Measurements from ENCODE around the gene NCBP3. TPM values are rescaled to one million over a fixed set of nuclear protein-coding genes. Genes with fewer than 3 reads are reported as not detected.

NCBP3 gene
- total RNA-seq, 1 experiment from 2014 or later = 58.5 TPM

- no peaks in the 10 kb centered on the region for H3K79me2 ChIP-seq (ENCODE audit: low read depth)
- BruUV-seq (replicated peaks) = no TSS peak
- no peaks in the 10 kb centered on the region for H3K9me3 ChIP-seq (ENCODE audit: insufficient read depth, low read depth)
- intact Hi-C loops (cut with micrococcal nuclease; ENCODE audit: unreplicated experiment) = loop anchor here (5.0 to 10.0 kb wide), 2 partner anchors 146 to 784 kb away; no protein-coding TSS in a partner anchor
- H3K36me3 ChIP-seq (ENCODE audit: low read depth) = peaks cover 21% of the 10 kb centered on the region; the same call in 1 of the 2 replicates
- ChIA-PET POLR2A (ENCODE audit: unreplicated experiment) (no interaction called here), CTCF (interaction anchor here (0.7 to 1.7 kb wide), 5 partner anchors 10 to 109 kb away, joined by 3 to 4 read pairs (median 3); no protein-coding TSS in a partner anchor)
- H3K9me2 ChIP-seq (ENCODE audit: insufficient read depth) = no peaks in the 10 kb centered on the region
- H3K4me3 ChIP-seq = no peak overlapping the region
- H3K27ac ChIP-seq = no peak overlapping the region
- no peak overlapping the region for H2AFZ ChIP-seq
- H3K4me2 ChIP-seq = no peak overlapping the region
- H3K27me3 ChIP-seq (ENCODE audit: insufficient read depth, low read depth) = no peaks in the 10 kb centered on the region
- H4K20me1 ChIP-seq (ENCODE audit: insufficient read depth) = peaks cover 21% of the 10 kb centered on the region
- H3F3A ChIP-seq (ENCODE audit: insufficient read depth, low read depth) = peaks cover 19% of the 10 kb centered on the region; the same call in 1 of the 2 replicates
- TF ChIP-seq EZH2 (IDR thresholded peaks at IDR 0.05; ENCODE audit: low read depth) (no peak), CTCF (conservative IDR thresholded peaks at IDR 0.05) (no peak)
- DNase-seq = no peak
- no peaks in the 10 kb centered on the region for H3K4me1 ChIP-seq (replicated peaks; ENCODE audit: insufficient read depth)
Observed at GRCh38 chr17:3828151-3828851, 17.7 kb downstream of the NCBP3 start.

- no peaks in the 10 kb centered on the region for H3K9me3 ChIP-seq (ENCODE audit: insufficient read depth, low read depth)
- CTCF ChIA-PET = interaction anchor here (0.5 to 1.7 kb wide), 6 partner anchors 11 to 108 kb away, joined by 3 to 5 read pairs (median 4); no protein-coding TSS in a partner anchor
- H3K4me3 ChIP-seq = no peak overlapping the region
- no TSS peak for BruUV-seq (replicated peaks)
- H3K79me2 ChIP-seq (ENCODE audit: low read depth) = no peaks in the 10 kb centered on the region
- no peak overlapping the region for H3K27ac ChIP-seq
- H4K20me1 ChIP-seq (ENCODE audit: insufficient read depth) = peaks cover 21% of the 10 kb centered on the region
- POLR2A ChIA-PET (ENCODE audit: unreplicated experiment) = no interaction called here
- H2AFZ ChIP-seq = no peak overlapping the region
- H3K4me1 ChIP-seq (replicated peaks; ENCODE audit: insufficient read depth) = no peaks in the 10 kb centered on the region
- no peaks in the 10 kb centered on the region for H3K9me2 ChIP-seq (ENCODE audit: insufficient read depth)
- intact Hi-C loops (cut with micrococcal nuclease; ENCODE audit: unreplicated experiment) = loop anchor here (1.0 to 10.0 kb wide), 3 partner anchors 90 to 782 kb away; no protein-coding TSS in a partner anchor
- no peak overlapping the region for H3K4me2 ChIP-seq
- H3F3A ChIP-seq (ENCODE audit: insufficient read depth, low read depth) = peaks cover 19% of the 10 kb centered on the region; the same call in 1 of the 2 replicates
- TF ChIP-seq EZH2 (IDR thresholded peaks at IDR 0.05; ENCODE audit: low read depth) (no peak), CTCF (conservative IDR thresholded peaks at IDR 0.05) (peak; percentile 84)
- H3K27me3 ChIP-seq (ENCODE audit: insufficient read depth, low read depth) = no peaks in the 10 kb centered on the region
- DNase-seq = peak; percentile 44 to 52
- peaks cover 25% of the 10 kb centered on the region; the same call in 1 of the 2 replicates for H3K36me3 ChIP-seq (ENCODE audit: low read depth)
Observed at GRCh38 chr17:3827124-3827773, 18.8 kb downstream of the NCBP3 start.

- H3K4me1 ChIP-seq (replicated peaks; ENCODE audit: insufficient read depth) = no peaks in the 10 kb centered on the region
- H3K79me2 ChIP-seq (ENCODE audit: low read depth) = no peaks in the 10 kb centered on the region
- peaks cover 19% of the 10 kb centered on the region; the same call in 1 of the 2 replicates for H3F3A ChIP-seq (ENCODE audit: insufficient read depth, low read depth)
- BruUV-seq (replicated peaks) = no TSS peak
- H3K4me3 ChIP-seq = no peak overlapping the region
- POLR2A ChIA-PET (ENCODE audit: unreplicated experiment) = interaction anchor here (0.5 kb wide), 1 partner anchor 130 kb away, joined by 3 read pairs; the partner anchor contains the start of gene P2RX5
- DNase-seq = no peak
- H3K27me3 ChIP-seq (ENCODE audit: insufficient read depth, low read depth) = no peaks in the 10 kb centered on the region
- H4K20me1 ChIP-seq (ENCODE audit: insufficient read depth) = peaks cover 21% of the 10 kb centered on the region
- TF ChIP-seq EZH2 (IDR thresholded peaks at IDR 0.05; ENCODE audit: low read depth) = no peak
- no peak for TF ChIP-seq CTCF (conservative IDR thresholded peaks at IDR 0.05)
- CTCF ChIA-PET = no interaction called here
- no peak overlapping the region for H3K27ac ChIP-seq
- H2AFZ ChIP-seq = no peak overlapping the region
- intact Hi-C loops (cut with micrococcal nuclease; ENCODE audit: unreplicated experiment) = loop anchor here (5.0 to 10.0 kb wide), 2 partner anchors 144 to 781 kb away; no protein-coding TSS in a partner anchor
- peaks cover 33% of the 10 kb centered on the region; the same call in 1 of the 2 replicates for H3K36me3 ChIP-seq (ENCODE audit: low read depth)
- no peaks in the 10 kb centered on the region for H3K9me2 ChIP-seq (ENCODE audit: insufficient read depth)
- H3K4me2 ChIP-seq = no peak overlapping the region
- H3K9me3 ChIP-seq (ENCODE audit: insufficient read depth, low read depth) = no peaks in the 10 kb centered on the region
Observed at GRCh38 chr17:3826191-3826590, 19.9 kb downstream of the NCBP3 start.
